Hepatocyte (in vitro differentiated cells): Measurements from ENCODE around the gene BICDL2.
"Not testable (repeated sequence)": the region's sequence is repeated elsewhere in the genome, so short reads cannot be mapped to it uniquely, and the experiment has no call there.

Source experiments
- CTCF ChIP-seq: fragments of 200-600 bp; sonication (generic); IDR thresholded peaks from 2 replicates; pipeline ENCODE4 v1.5.1; 2016; ENCODE audit warnings: antibody characterized with exemption, mild to moderate bottlenecking; ENCODE audit not compliant: poor library complexity
- EZH2 ChIP-seq: fragments of 200-600 bp; sonication (generic); IDR thresholded peaks from 2 replicates; pipeline ENCODE4 v1.6.1; 2016; ENCODE audit warnings: antibody characterized with exemption, mild to moderate bottlenecking, borderline replicate concordance
- EZH2phosphoT487 ChIP-seq: fragments of 200-600 bp; sonication (generic); IDR thresholded peaks from one replicate; pipeline ENCODE4 v1.6.1; 2018; ENCODE audit warnings: antibody characterized with exemption, mild to moderate bottlenecking, low read depth, moderate library complexity; ENCODE audit not compliant: unreplicated experiment, severe bottlenecking

GRCh38 chr16:3053330-3053710 lies 16.6 kb upstream of the BICDL2 start:
- TF ChIP-seq CTCF, EZH2, EZH2phosphoT487: not testable (repeated sequence)
